ENCODE measurements around the gene ADGRD1. TPM values are rescaled to one million over a fixed set of nuclear protein-coding genes. Genes with fewer than 3 reads are reported as not detected.
A peak's percentile ranks its signal among the peaks of the same experiment; 100 is the strongest.

Gene ADGRD1
- total and polyA plus RNA-seq, 4 donors: 9.9 to 15.4 (median 12.7) TPM

GRCh38 chr12:131097202-131098177 is 143.8 kb downstream of the ADGRD1 start:
- H3K27ac ChIP-seq (ENCODE audit: low read depth, low read length): no peak overlapping the region
- WGBS (ENCODE audit: insufficient coverage): 55% methylated on average over 30 of the region's 31 CpGs
- no peaks in the 10 kb centered on the region for H3K27me3 ChIP-seq (ENCODE audit: control insufficient read depth, insufficient read depth, low read length)
- H3K4me3 ChIP-seq (ENCODE audit: low read depth, low read length): no peak overlapping the region
- H3K36me3 ChIP-seq (ENCODE audit: control insufficient read depth, insufficient read depth, low read length): no peaks in the 10 kb centered on the region
- peaks cover 3% of the 10 kb centered on the region for H3K9me3 ChIP-seq (ENCODE audit: control insufficient read depth, insufficient read depth, low read length)
- peaks cover 18% of the 10 kb centered on the region for H3K4me1 ChIP-seq (ENCODE audit: control insufficient read depth, insufficient read depth, low read length)
- DNase-seq (ENCODE audit: low read depth in 4 of 6, low spot score in 6 of 6): peak in 1 of 6 donors; percentile 66

- 90% methylated on average over 17 of the region's 19 CpGs for WGBS (ENCODE audit: insufficient coverage)
- H3K36me3 ChIP-seq (ENCODE audit: control insufficient read depth, insufficient read depth, low read length): no peaks in the 10 kb centered on the region
- H3K9me3 ChIP-seq (ENCODE audit: control insufficient read depth, insufficient read depth, low read length): peaks cover 3% of the 10 kb centered on the region
- no peaks in the 10 kb centered on the region for H3K27me3 ChIP-seq (ENCODE audit: control insufficient read depth, insufficient read depth, low read length)
- no peak for DNase-seq (ENCODE audit: low read depth in 4 of 6, low spot score in 6 of 6)
- peaks cover 27% of the 10 kb centered on the region for H3K4me1 ChIP-seq (ENCODE audit: control insufficient read depth, insufficient read depth, low read length)
- H3K4me3 ChIP-seq (ENCODE audit: low read depth, low read length): no peak overlapping the region
- no peak overlapping the region for H3K27ac ChIP-seq (ENCODE audit: low read depth, low read length)
These were observed 144.7 kb downstream of the ADGRD1 start for GRCh38 chr12:131098178-131098981.

- H3K27ac ChIP-seq (ENCODE audit: low read depth, low read length): no peak overlapping the region
- H3K4me3 ChIP-seq (ENCODE audit: low read depth, low read length): no peak overlapping the region
- H3K4me1 ChIP-seq (ENCODE audit: control insufficient read depth, insufficient read depth, low read length): peaks cover 44% of the 10 kb centered on the region
- H3K27me3 ChIP-seq (ENCODE audit: control insufficient read depth, insufficient read depth, low read length): no peaks in the 10 kb centered on the region
- peaks cover 3% of the 10 kb centered on the region for H3K9me3 ChIP-seq (ENCODE audit: control insufficient read depth, insufficient read depth, low read length)
- DNase-seq (ENCODE audit: low read depth in 4 of 6, low spot score in 6 of 6): no peak
- WGBS (ENCODE audit: insufficient coverage): 97% methylated on average over 5 of the region's 5 CpGs
- no peaks in the 10 kb centered on the region for H3K36me3 ChIP-seq (ENCODE audit: control insufficient read depth, insufficient read depth, low read length)
These were observed 146.4 kb downstream of the ADGRD1 start for GRCh38 chr12:131100031-131100674.

- Histone ChIP-seq H3K27me3 (ENCODE audit: control insufficient read depth, insufficient read depth, low read length) (no peaks in the 10 kb centered on the region), H3K27ac (ENCODE audit: low read depth, low read length) (no peak overlapping the region), H3K4me3 (ENCODE audit: low read depth, low read length) (no peak overlapping the region), H3K4me1 (ENCODE audit: control insufficient read depth, insufficient read depth, low read length) (peaks cover 53% of the 10 kb centered on the region), H3K9me3 (ENCODE audit: control insufficient read depth, insufficient read depth, low read length) (peaks cover 3% of the 10 kb centered on the region), H3K36me3 (ENCODE audit: control insufficient read depth, insufficient read depth, low read length) (no peaks in the 10 kb centered on the region)
- DNase-seq (ENCODE audit: low read depth in 4 of 6, low spot score in 6 of 6): no peak
- 94% methylated on average over 4 of the region's 4 CpGs for WGBS (ENCODE audit: insufficient coverage)
These were observed 147.3 kb downstream of the ADGRD1 start for GRCh38 chr12:131101006-131101405.

GRCh38 chr12:131101703-131102492 is 148.2 kb downstream of the ADGRD1 start:
- Histone ChIP-seq H3K9me3 (ENCODE audit: control insufficient read depth, insufficient read depth, low read length) (peaks cover 3% of the 10 kb centered on the region), H3K27ac (ENCODE audit: low read depth, low read length) (no peak overlapping the region), H3K4me3 (ENCODE audit: low read depth, low read length) (no peak overlapping the region), H3K27me3 (ENCODE audit: control insufficient read depth, insufficient read depth, low read length) (no peaks in the 10 kb centered on the region), H3K36me3 (ENCODE audit: control insufficient read depth, insufficient read depth, low read length) (no peaks in the 10 kb centered on the region), H3K4me1 (ENCODE audit: control insufficient read depth, insufficient read depth, low read length) (peaks cover 56% of the 10 kb centered on the region)
- DNase-seq (ENCODE audit: low read depth in 4 of 6, low spot score in 6 of 6): no peak
- WGBS (ENCODE audit: insufficient coverage): 83% methylated on average over 11 of the region's 13 CpGs

- Histone ChIP-seq H3K36me3 (ENCODE audit: control insufficient read depth, insufficient read depth, low read length) (no peaks in the 10 kb centered on the region), H3K4me1 (ENCODE audit: control insufficient read depth, insufficient read depth, low read length) (peaks cover 50% of the 10 kb centered on the region), H3K27ac (ENCODE audit: low read depth, low read length) (no peak overlapping the region), H3K4me3 (ENCODE audit: low read depth, low read length) (no peak overlapping the region), H3K27me3 (ENCODE audit: control insufficient read depth, insufficient read depth, low read length) (no peaks in the 10 kb centered on the region), H3K9me3 (ENCODE audit: control insufficient read depth, insufficient read depth, low read length) (peaks cover 3% of the 10 kb centered on the region)
- WGBS (ENCODE audit: insufficient coverage): 94% methylated on average over 10 of the region's 10 CpGs
- DNase-seq (ENCODE audit: low read depth in 4 of 6, low spot score in 6 of 6): no peak
These were observed 148.8 kb downstream of the ADGRD1 start for GRCh38 chr12:131102493-131102931.

GRCh38 chr12:131102991-131103668 is 149.4 kb downstream of the ADGRD1 start:
- peaks cover 45% of the 10 kb centered on the region for H3K4me1 ChIP-seq (ENCODE audit: control insufficient read depth, insufficient read depth, low read length)
- H3K27ac ChIP-seq (ENCODE audit: low read depth, low read length): no peak overlapping the region
- peaks cover 3% of the 10 kb centered on the region for H3K9me3 ChIP-seq (ENCODE audit: control insufficient read depth, insufficient read depth, low read length)
- no peaks in the 10 kb centered on the region for H3K36me3 ChIP-seq (ENCODE audit: control insufficient read depth, insufficient read depth, low read length)
- peak in 1 of 6 donors; percentile 78 for DNase-seq (ENCODE audit: low read depth in 4 of 6, low spot score in 6 of 6)
- 60% methylated on average over 18 of the region's 19 CpGs for WGBS (ENCODE audit: insufficient coverage)
- H3K27me3 ChIP-seq (ENCODE audit: control insufficient read depth, insufficient read depth, low read length): no peaks in the 10 kb centered on the region
- no peak overlapping the region for H3K4me3 ChIP-seq (ENCODE audit: low read depth, low read length)

GRCh38 chr12:131103669-131104462 is 150.2 kb downstream of the ADGRD1 start:
- Histone ChIP-seq H3K9me3 (ENCODE audit: control insufficient read depth, insufficient read depth, low read length) (peaks cover 3% of the 10 kb centered on the region), H3K27me3 (ENCODE audit: control insufficient read depth, insufficient read depth, low read length) (no peaks in the 10 kb centered on the region), H3K27ac (ENCODE audit: low read depth, low read length) (no peak overlapping the region), H3K4me1 (ENCODE audit: control insufficient read depth, insufficient read depth, low read length) (peaks cover 45% of the 10 kb centered on the region), H3K4me3 (ENCODE audit: low read depth, low read length) (no peak overlapping the region), H3K36me3 (ENCODE audit: control insufficient read depth, insufficient read depth, low read length) (no peaks in the 10 kb centered on the region)
- 81% methylated on average over 34 of the region's 35 CpGs for WGBS (ENCODE audit: insufficient coverage)
- no peak for DNase-seq (ENCODE audit: low read depth in 4 of 6, low spot score in 6 of 6)
